Measurements from ENCODE around the gene GDAP2. TPM values are rescaled to one million over a fixed set of nuclear protein-coding genes. Genes with fewer than 3 reads are reported as not detected.

The GDAP2 gene
- total and polyA plus RNA-seq, 2 donors (not counting 1 experiment from before 2014, with no cell fraction given): 6.8 to 36.7 TPM

GRCh38 chr1:117860896-117861610 lies 68.4 kb downstream of the GDAP2 start:
- H3K79me2 ChIP-seq (ENCODE audit: control insufficient read depth, insufficient read depth, low read length): no peaks in the 10 kb centered on the region
- H2AFZ ChIP-seq (ENCODE audit: insufficient read depth, low read depth, low read length, poor library complexity, severe bottlenecking): no peak overlapping the region
- H3K27ac Mint-ChIP-seq: no peak overlapping the region
- H3K4me1 ChIP-seq (ENCODE audit: control insufficient read depth in 2 of 2, insufficient read depth in 2 of 2, low read length in 2 of 2): no peaks in the 10 kb centered on the region
- no peak overlapping the region for H3K9ac ChIP-seq (ENCODE audit: low read length)
- H3K9me3 Mint-ChIP-seq (ENCODE audit: insufficient read depth): no peaks in the 10 kb centered on the region
- H3K4me3 ChIP-seq (ENCODE audit: control extremely low read depth in 1 of 5, extremely low read depth in 1 of 5, insufficient read depth in 1 of 5, low read depth in 2 of 5, low read length in 4 of 5): no peak overlapping the region
- CTCF ChIA-PET: no interaction called here
- no peaks in the 10 kb centered on the region for H3K27me3 Mint-ChIP-seq
- no peaks in the 10 kb centered on the region for H4K20me1 ChIP-seq (ENCODE audit: control insufficient read depth, insufficient read depth, low read length, poor library complexity, severe bottlenecking)
- no peaks in the 10 kb centered on the region for H3K9me3 ChIP-seq (ENCODE audit: control extremely low read depth in 1 of 3, control insufficient read depth in 2 of 3, insufficient read depth in 1 of 3, low read length in 2 of 3)
- no peak for ATAC-seq (ENCODE audit: low read depth)
- intact Hi-C loops (cut with micrococcal nuclease): no loop called here
- no peaks in the 10 kb centered on the region for H3K4me1 Mint-ChIP-seq
- POLR2A ChIA-PET: no interaction called here
- no peak for DNase-seq
- H3K36me3 ChIP-seq (replicated peaks in 1 of 2; ENCODE audit: control extremely low read depth in 1 of 2, control insufficient read depth in 1 of 2, extremely low read depth in 1 of 2, insufficient read depth in 2 of 2, low read length in 1 of 2): peaks cover 0 to 9% of the 10 kb centered on the region in 2 experiments
- no peak overlapping the region for H3K27ac ChIP-seq (ENCODE audit: low read length in 2 of 2)
- WGBS (ENCODE audit: insufficient coverage): 100% methylated on average over 1 of the region's 2 CpGs
- H3K27me3 ChIP-seq (replicated peaks in 1 of 4; ENCODE audit: control extremely low read depth in 1 of 4, control insufficient read depth in 3 of 4, insufficient read depth in 4 of 4, low read length in 3 of 4): no peaks in the 10 kb centered on the region
- H3K4me2 ChIP-seq (replicated peaks; ENCODE audit: low read depth, low read length, poor library complexity, severe bottlenecking): no peak overlapping the region
- TF ChIP-seq CTCF (IDR thresholded peaks at IDR 0.05): no peak
- TF ChIP-seq EZH2 (IDR thresholded peaks at IDR 0.05; ENCODE audit: borderline replicate concordance, insufficient read depth, low read depth, low read length, poor library complexity, severe bottlenecking): no peak
- H3K4me3 Mint-ChIP-seq: no peak overlapping the region

GRCh38 chr1:117859901-117860300 lies 69.5 kb downstream of the GDAP2 start:
- no peaks in the 10 kb centered on the region for H3K4me1 Mint-ChIP-seq
- no peaks in the 10 kb centered on the region for H3K9me3 ChIP-seq (ENCODE audit: control extremely low read depth in 1 of 3, control insufficient read depth in 2 of 3, insufficient read depth in 1 of 3, low read length in 2 of 3)
- ATAC-seq (ENCODE audit: low read depth) (no peak), DNase-seq (no peak)
- no peak overlapping the region for H3K4me3 Mint-ChIP-seq
- H3K79me2 ChIP-seq (ENCODE audit: control insufficient read depth, insufficient read depth, low read length): no peaks in the 10 kb centered on the region
- no peaks in the 10 kb centered on the region for H3K9me3 Mint-ChIP-seq (ENCODE audit: insufficient read depth)
- 100% methylated on average over 2 of the region's 4 CpGs for WGBS (ENCODE audit: insufficient coverage)
- ChIA-PET POLR2A (no interaction called here), CTCF (no interaction called here)
- no peak overlapping the region for H3K27ac Mint-ChIP-seq
- TF ChIP-seq EZH2 (IDR thresholded peaks at IDR 0.05; ENCODE audit: borderline replicate concordance, insufficient read depth, low read depth, low read length, poor library complexity, severe bottlenecking): no peak
- TF ChIP-seq CTCF (IDR thresholded peaks at IDR 0.05): no peak
- H4K20me1 ChIP-seq (ENCODE audit: control insufficient read depth, insufficient read depth, low read length, poor library complexity, severe bottlenecking): no peaks in the 10 kb centered on the region
- peaks cover 0 to 4% of the 10 kb centered on the region in 2 experiments for H3K36me3 ChIP-seq (replicated peaks in 1 of 2; ENCODE audit: control extremely low read depth in 1 of 2, control insufficient read depth in 1 of 2, extremely low read depth in 1 of 2, insufficient read depth in 2 of 2, low read length in 1 of 2)
- no peak overlapping the region for H3K27ac ChIP-seq (ENCODE audit: low read length in 2 of 2)
- H3K27me3 Mint-ChIP-seq: no peaks in the 10 kb centered on the region
- intact Hi-C loops (cut with micrococcal nuclease): no loop called here
- no peaks in the 10 kb centered on the region for H3K4me1 ChIP-seq (ENCODE audit: control insufficient read depth in 2 of 2, insufficient read depth in 2 of 2, low read length in 2 of 2)
- no peak overlapping the region for H3K4me3 ChIP-seq (ENCODE audit: control extremely low read depth in 1 of 5, extremely low read depth in 1 of 5, insufficient read depth in 1 of 5, low read depth in 2 of 5, low read length in 4 of 5)
- H2AFZ ChIP-seq (ENCODE audit: insufficient read depth, low read depth, low read length, poor library complexity, severe bottlenecking): no peak overlapping the region
- H3K4me2 ChIP-seq (replicated peaks; ENCODE audit: low read depth, low read length, poor library complexity, severe bottlenecking): no peak overlapping the region
- no peak overlapping the region for H3K9ac ChIP-seq (ENCODE audit: low read length)
- H3K27me3 ChIP-seq (replicated peaks in 1 of 4; ENCODE audit: control extremely low read depth in 1 of 4, control insufficient read depth in 3 of 4, insufficient read depth in 4 of 4, low read length in 3 of 4): no peaks in the 10 kb centered on the region

Data from B cell (primary cell).